K562 treated with DMSO at 1 percent for 24 hours (cell line): Measurements from ENCODE around the gene LTK. TPM values are rescaled to one million over a fixed set of nuclear protein-coding genes. Genes with fewer than 3 reads are reported as not detected.

ENCODE experiments used
- total RNA-seq: library from RNA; unstranded; fragments of 300-600 nt; gene quantifications from 2 replicates; pipeline ENCODE4 v1.2.3, GENCODE V29; 2022; ENCODE audit warnings: low read depth; ENCODE audit not compliant: insufficient read depth

LTK gene
- total RNA-seq: 13.8 and 15.9 TPM in 2 replicates

DNA sequence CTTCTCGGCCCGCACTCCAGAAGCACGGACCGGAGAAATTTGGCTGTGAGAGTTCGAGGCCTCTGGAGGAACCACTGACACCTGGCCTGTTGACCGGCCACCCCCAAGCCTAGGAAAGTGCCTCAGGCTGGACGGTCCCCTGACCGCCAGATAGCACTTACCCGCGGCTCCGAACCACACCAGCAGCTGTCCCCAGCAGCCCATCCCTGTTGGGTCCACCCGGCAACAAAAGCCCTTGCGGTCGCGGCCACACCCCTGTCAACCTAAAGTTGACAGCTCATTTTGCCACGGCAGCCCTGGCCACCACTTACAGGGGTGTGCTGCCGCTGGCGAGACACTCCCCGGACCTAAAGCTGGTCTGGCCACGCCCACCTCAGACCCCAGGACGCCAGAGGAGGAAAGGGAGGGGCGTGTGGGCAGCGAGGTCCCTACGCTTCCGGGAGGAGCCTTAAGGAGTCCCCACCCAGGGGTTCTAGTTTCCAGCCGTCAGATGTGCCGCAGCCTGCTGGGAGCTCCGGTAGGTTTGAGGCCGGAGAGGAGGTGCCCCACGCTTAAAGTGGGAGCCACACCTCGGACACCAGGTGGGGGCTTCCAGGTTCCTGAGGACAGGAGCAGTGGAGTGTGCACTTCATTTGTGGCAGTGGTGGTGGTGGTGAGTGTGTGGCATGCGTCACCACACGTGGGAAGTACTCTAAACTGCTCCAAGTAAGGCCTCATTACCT is at the start of gene LTK:
TSS of gene LTK (minus strand) at position 322 of the 722 bp plus-strand sequence. CDS start at position 204, 118 bp downstream.

DNA sequence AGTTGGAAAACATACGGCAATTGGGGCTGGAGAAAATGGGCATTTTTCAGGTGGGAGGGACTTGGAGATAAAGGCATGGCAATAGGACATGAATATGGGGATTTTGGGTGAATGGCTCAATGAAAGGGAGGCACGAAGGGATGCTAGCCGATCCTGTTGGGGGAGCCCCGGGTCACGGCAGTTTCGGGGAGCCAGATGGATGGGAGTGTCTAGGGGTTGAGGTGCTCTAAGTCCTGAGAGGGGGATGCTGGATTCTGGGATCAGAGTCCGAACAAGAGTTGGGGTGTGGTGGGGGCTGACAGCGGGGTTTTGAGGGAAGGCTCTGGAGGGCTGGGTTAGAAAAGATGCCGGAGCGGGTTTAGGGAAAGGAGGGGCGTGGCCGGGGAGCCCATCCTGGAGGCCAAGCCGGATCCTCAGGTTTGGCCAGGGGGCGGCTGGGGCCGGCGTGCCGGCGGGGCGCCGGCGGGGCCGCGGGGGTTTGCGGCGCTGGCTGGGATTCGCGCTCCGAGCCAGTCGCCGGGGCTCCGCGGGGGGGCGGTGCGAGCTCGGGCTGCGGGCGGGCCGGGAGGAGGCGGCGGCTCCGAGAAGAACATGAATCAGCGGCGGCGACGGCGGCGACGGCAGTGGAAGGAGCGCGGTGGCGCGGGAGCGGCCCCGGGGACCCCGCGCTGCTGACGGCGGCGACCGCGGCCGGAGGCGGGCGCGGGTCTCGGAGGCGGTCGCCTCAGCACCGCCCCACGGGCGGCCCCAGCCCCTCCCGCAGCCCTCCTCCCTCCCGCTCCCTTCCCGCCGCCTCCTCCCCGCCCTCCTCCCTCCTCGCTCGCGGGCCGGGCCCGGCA is 45.0 kb upstream of the LTK start, which contains the start of gene TYRO3:
TSS of gene TYRO3 (plus strand) at position 813 of the 839 bp plus-strand sequence. CDS start 46 bp downstream, outside the sequence.

DNA sequence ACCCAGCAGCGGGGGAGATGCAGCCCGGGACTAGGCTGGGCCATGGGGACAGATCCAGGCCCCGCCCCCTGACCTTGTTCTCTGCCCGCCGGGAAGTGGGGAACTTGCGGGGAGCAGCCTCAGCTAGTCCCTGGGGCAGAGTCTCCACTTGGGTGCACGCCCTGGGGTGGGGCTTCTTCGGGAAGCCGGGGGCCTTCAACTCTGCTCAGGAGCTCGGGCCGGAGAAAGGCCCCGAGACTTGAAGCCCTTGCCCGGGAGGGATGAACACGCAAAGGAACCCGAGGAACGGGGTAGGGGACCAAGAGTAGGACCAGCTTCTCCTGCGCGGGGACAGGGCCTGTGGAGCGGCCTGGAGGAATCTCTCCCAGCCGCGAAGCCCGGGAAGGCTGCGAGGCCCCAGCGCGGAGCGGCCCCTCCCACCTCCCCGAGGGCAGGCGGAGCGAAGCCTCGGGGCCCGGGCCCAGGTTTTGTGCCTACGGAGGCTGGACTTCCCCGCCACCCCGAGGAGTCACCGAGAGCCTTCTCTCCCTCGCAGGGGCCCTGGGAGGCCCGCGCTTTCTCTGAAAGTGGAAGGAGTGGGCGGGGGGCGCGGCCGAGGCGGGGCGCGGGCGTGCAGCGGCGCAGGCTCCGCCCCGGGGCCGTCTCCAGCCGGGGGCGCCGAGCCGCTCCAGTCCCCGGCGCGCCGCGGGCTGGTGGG is 20.3 kb downstream of the LTK start, which contains the start of gene ITPKA:
TSS of gene ITPKA (plus strand) at position 670 of the 697 bp plus-strand sequence. CDS start 54 bp downstream, outside the sequence.

Other genes starting within 250 kb of the LTK start
- gene OIP5, start 181.2 kb downstream of the LTK start, total RNA-seq: 68.3 and 69.8 TPM in 2 replicates
- gene NUSAP1, start 180.9 kb downstream of the LTK start, total RNA-seq: 119 TPM in 2 replicates
- 16.2 and 24.8 TPM in 2 replicates for gene NDUFAF1, start 111.3 kb downstream of the LTK start, total RNA-seq
- 27.8 and 31.3 TPM in 2 replicates for gene RTF1, start 96.7 kb downstream of the LTK start, total RNA-seq
- gene ITPKA, start 20.0 kb downstream of the LTK start, total RNA-seq: 76.6 and 89.7 TPM in 2 replicates
- 35.6 and 39.9 TPM in 2 replicates for gene RPAP1, start 30.4 kb upstream of the LTK start, total RNA-seq
- 13.9 and 20.7 TPM in 2 replicates for gene TYRO3, start 45.4 kb upstream of the LTK start, total RNA-seq
- gene MGA, start 146.6 kb upstream of the LTK start, total RNA-seq: 7.4 and 8.1 TPM in 2 replicates